OCI-LY7 (cell line): ENCODE results near the gene FAM120B. TPM values are rescaled to one million over a fixed set of nuclear protein-coding genes. Genes with fewer than 3 reads are reported as not detected.

Source experiments
- BruUV-seq: library from RNA; stranded (reverse); fragments of 400-500 nt; replicated peaks from 2 replicates; lab custom pipeline; 2021; lab: Mats Ljungman, UMichigan
- CTCF ChIA-PET: fragments of 300-600 bp; sonication (Branson Sonifier 250); formaldehyde crosslinking; loops from one replicate; lab custom pipeline; 2022; ENCODE audit warnings: antibody characterized with exemption; ENCODE audit not compliant: unreplicated experiment; lab: Charles Lee
- POLR2A ChIA-PET: fragments of 300-600 bp; sonication (Branson Sonifier 250); formaldehyde crosslinking; loops from one replicate; lab custom pipeline; 2022; ENCODE audit warnings: antibody characterized with exemption; lab: Charles Lee
- DNase-seq: peaks from one replicate; pipeline ENCODE4 v3.0.0-alpha.2; 2015; ENCODE audit warnings: low spot score
- H2AFZ ChIP-seq: fragments of 200-600 bp; sonication (generic), shearing (Covaris generic); 2 replicates; pipeline ENCODE4 v1.6.1; 2014; ENCODE audit warnings: mild to moderate bottlenecking, antibody characterized with exemption, low read length, moderate library complexity
- H3K27ac ChIP-seq: fragments of 200-600 bp; sonication (generic); 2 replicates; pipeline ENCODE4 v1.5.1; 2014; ENCODE audit warnings: mixed run types, low read depth, mild to moderate bottlenecking, moderate library complexity, low read length, inconsistent platforms; ENCODE audit not compliant: poor library complexity, severe bottlenecking
- H3K36me3 ChIP-seq: fragments of 200-600 bp; sonication (generic); 2 replicates; pipeline ENCODE4 v1.6.1; 2014; ENCODE audit warnings: mild to moderate bottlenecking, antibody characterized with exemption, low read length, moderate library complexity, mixed read lengths; ENCODE audit not compliant: insufficient read depth
- H3K4me1 ChIP-seq: fragments of 200-600 bp; sonication (generic); 2 replicates; pipeline ENCODE4 v1.5.1; 2014; ENCODE audit warnings: mild to moderate bottlenecking, low read length; ENCODE audit not compliant: insufficient read depth, poor library complexity, severe bottlenecking
- H3K4me2 ChIP-seq: fragments of 200-600 bp; sonication (generic); 2 replicates; pipeline ENCODE4 v1.6.1; 2014; ENCODE audit warnings: mild to moderate bottlenecking, low read length
- H3K4me3 ChIP-seq: fragments of 200-600 bp; sonication (generic); 2 replicates; pipeline ENCODE4 v1.5.1; 2014; ENCODE audit warnings: mild to moderate bottlenecking, low read depth, low read length; ENCODE audit not compliant: poor library complexity, severe bottlenecking
- H3K79me2 ChIP-seq: fragments of 200-600 bp; sonication (generic); 2 replicates; pipeline ENCODE4 v1.6.1; 2016; ENCODE audit warnings: low read depth, mild to moderate bottlenecking, low read length, moderate library complexity, mixed read lengths; ENCODE audit not compliant: insufficient read depth
- H3K9me2 ChIP-seq: fragments of 200-600 bp; sonication (generic); 2 replicates; pipeline ENCODE4 v1.6.1; 2016; ENCODE audit warnings: mild to moderate bottlenecking, low read length, mixed read lengths; ENCODE audit not compliant: insufficient read depth
- H3K9me3 ChIP-seq: fragments of 200-600 bp; sonication (generic); 2 replicates; pipeline ENCODE4 v1.6.1; 2014; ENCODE audit warnings: mild to moderate bottlenecking, mixed run types, low read length, mixed read lengths
- H4K20me1 ChIP-seq: fragments of 200-600 bp; sonication (generic); 2 replicates; pipeline ENCODE4 v1.6.1; 2014; ENCODE audit warnings: mild to moderate bottlenecking, antibody characterized with exemption, low read length, moderate library complexity, mixed read lengths; ENCODE audit not compliant: insufficient read depth
- EZH2phosphoT487 ChIP-seq: fragments of 200-600 bp; sonication (generic); IDR thresholded peaks from 2 replicates; pipeline ENCODE4 v1.6.1; 2018; ENCODE audit warnings: low read depth, borderline replicate concordance, mild to moderate bottlenecking, mixed run types, antibody characterized with exemption, low read length, moderate library complexity, mixed read lengths
- intact Hi-C: fragments of 100-400 bp; cut with micrococcal nuclease; formaldehyde crosslinking; loops from one replicate; pipeline ENCODE4 v1.10.0; 2022; ENCODE audit not compliant: unreplicated experiment
- total RNA-seq, 2 experiments: library from RNA; depleted of rRNA in 1 of 2; stranded (reverse); fragments of >200 nt in 1 of 2; shearing (Covaris generic) in 1 of 2; gene quantifications; 2 replicates each; pipeline ENCODE4 v1.2.3, GENCODE V29; 2014 to 2022
- TF ChIP-seq, protein P1 (sequence below): fragments of 200-600 bp; sonication (generic); conservative IDR thresholded peaks from 2 replicates; pipeline ENCODE4 v1.5.1; 2014; ENCODE audit warnings: mild to moderate bottlenecking, antibody characterized with exemption, low read length, moderate library complexity, mixed read lengths

FAM120B gene
- total RNA-seq, 2 experiments from 2014 or later: 12.8 to 32.9 TPM

DNA sequence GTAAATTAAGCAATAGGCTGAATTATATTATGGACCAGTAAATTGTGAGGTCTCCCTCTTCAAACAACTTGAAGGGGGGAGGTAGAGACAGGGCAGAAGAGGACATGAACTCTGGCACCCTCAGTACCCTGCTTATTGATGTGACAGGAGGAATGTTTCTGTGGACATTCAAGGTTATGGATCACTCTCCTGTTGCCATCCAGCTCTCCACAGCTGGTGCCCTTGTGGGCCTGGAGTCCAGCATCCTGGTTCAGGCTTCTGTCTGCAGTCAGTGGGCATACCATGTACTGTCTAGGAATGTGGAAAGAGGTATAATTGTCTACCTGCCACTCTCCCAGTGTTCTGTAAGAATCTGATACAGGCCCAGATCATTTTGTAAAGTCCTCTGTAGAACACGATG is 55.6 kb downstream of the FAM120B start:
- ChIA-PET CTCF (no interaction called here), POLR2A (no interaction called here)
- no peak overlapping the region for H3K27ac ChIP-seq
- TF ChIP-seq, protein P1, sequence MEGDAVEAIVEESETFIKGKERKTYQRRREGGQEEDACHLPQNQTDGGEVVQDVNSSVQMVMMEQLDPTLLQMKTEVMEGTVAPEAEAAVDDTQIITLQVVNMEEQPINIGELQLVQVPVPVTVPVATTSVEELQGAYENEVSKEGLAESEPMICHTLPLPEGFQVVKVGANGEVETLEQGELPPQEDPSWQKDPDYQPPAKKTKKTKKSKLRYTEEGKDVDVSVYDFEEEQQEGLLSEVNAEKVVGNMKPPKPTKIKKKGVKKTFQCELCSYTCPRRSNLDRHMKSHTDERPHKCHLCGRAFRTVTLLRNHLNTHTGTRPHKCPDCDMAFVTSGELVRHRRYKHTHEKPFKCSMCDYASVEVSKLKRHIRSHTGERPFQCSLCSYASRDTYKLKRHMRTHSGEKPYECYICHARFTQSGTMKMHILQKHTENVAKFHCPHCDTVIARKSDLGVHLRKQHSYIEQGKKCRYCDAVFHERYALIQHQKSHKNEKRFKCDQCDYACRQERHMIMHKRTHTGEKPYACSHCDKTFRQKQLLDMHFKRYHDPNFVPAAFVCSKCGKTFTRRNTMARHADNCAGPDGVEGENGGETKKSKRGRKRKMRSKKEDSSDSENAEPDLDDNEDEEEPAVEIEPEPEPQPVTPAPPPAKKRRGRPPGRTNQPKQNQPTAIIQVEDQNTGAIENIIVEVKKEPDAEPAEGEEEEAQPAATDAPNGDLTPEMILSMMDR: no peak
- no peak for TF ChIP-seq EZH2phosphoT487
- no peaks in the 10 kb centered on the region for H4K20me1 ChIP-seq
- no peak overlapping the region for H2AFZ ChIP-seq
- intact Hi-C loops: no loop called here
- no peak for DNase-seq
- H3K4me1 ChIP-seq: no peaks in the 10 kb centered on the region
- no peaks in the 10 kb centered on the region for H3K79me2 ChIP-seq
- H3K4me3 ChIP-seq: no peak overlapping the region
- no peak overlapping the region for H3K4me2 ChIP-seq
- H3K36me3 ChIP-seq: peaks cover 60% of the 10 kb centered on the region
- no TSS peak for BruUV-seq
- H3K9me3 ChIP-seq: no peaks in the 10 kb centered on the region
- no peaks in the 10 kb centered on the region for H3K9me2 ChIP-seq

DNA sequence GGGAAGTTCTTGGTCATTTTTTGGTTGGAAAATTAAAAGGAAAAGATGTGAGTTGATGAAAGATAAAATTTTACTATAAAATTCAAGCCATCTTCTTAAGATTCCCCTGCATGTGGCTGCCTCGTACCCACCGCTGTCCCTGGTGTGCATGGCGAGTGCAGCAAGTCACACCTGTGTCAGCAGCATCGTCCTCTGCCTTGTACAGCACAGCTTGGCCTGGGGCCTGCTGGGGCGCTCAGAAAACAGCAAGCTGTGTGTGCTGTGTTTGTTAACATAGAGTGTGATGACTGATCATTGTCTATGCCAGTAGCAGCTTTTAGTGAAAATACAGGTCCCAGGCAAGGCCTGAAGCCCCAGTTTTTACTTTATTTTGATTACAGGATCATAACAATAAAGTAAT is 56.7 kb downstream of the FAM120B start:
- Histone ChIP-seq H3K9me3 (no peaks in the 10 kb centered on the region), H3K27ac (no peak overlapping the region), H3K9me2 (no peaks in the 10 kb centered on the region), H4K20me1 (no peaks in the 10 kb centered on the region), H3K4me3 (no peak overlapping the region), H3K4me2 (no peak overlapping the region), H3K36me3 (peaks cover 51% of the 10 kb centered on the region), H3K4me1 (no peaks in the 10 kb centered on the region), H2AFZ (no peak overlapping the region), H3K79me2 (no peaks in the 10 kb centered on the region)
- BruUV-seq: no TSS peak
- ChIA-PET CTCF (no interaction called here), POLR2A (no interaction called here)
- TF ChIP-seq, protein P1: no peak
- no peak for TF ChIP-seq EZH2phosphoT487
- intact Hi-C loops: no loop called here
- no peak for DNase-seq

DNA sequence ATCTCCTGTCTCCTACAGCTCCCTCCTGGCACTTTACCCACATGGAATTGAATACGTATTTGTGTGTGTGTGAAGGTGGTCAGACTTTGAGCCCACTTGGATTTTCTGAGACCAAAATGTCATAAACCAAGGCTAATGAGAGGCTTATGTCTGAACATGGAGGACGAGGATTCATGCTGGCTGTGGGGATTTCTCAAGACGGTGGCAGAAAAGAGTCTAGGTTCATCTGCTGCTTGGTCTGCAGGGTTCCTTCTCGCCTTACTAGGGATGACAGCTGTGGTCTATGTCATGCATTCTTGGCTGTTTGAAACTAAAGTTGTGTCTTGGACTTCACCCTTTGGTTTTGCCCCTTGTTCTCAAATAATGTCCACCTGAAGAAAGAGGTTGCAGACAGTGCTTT is 58.6 kb downstream of the FAM120B start:
- Histone ChIP-seq H3K9me3 (no peaks in the 10 kb centered on the region), H3K27ac (no peak overlapping the region), H3K36me3 (peaks cover 33% of the 10 kb centered on the region; the same call in 1 of the 2 replicates), H3K4me2 (no peak overlapping the region), H3K4me1 (no peaks in the 10 kb centered on the region), H3K79me2 (no peaks in the 10 kb centered on the region), H3K9me2 (no peaks in the 10 kb centered on the region), H2AFZ (no peak overlapping the region), H4K20me1 (no peaks in the 10 kb centered on the region), H3K4me3 (no peak overlapping the region)
- DNase-seq: no peak
- ChIA-PET CTCF (no interaction called here), POLR2A (no interaction called here)
- intact Hi-C loops: no loop called here
- BruUV-seq: no TSS peak
- TF ChIP-seq, protein P1: no peak
- no peak for TF ChIP-seq EZH2phosphoT487
